ENCODE measurements around the gene PDCD1LG2. TPM values are rescaled to one million over a fixed set of nuclear protein-coding genes. Genes with fewer than 3 reads are reported as not detected.

PDCD1LG2 gene
- total RNA-seq, 5 donors from 2014 or later (not counting 1 experiment from before 2014, with no cell fraction given) = 0.14 to 0.76 (median 0.40) TPM

DNA sequence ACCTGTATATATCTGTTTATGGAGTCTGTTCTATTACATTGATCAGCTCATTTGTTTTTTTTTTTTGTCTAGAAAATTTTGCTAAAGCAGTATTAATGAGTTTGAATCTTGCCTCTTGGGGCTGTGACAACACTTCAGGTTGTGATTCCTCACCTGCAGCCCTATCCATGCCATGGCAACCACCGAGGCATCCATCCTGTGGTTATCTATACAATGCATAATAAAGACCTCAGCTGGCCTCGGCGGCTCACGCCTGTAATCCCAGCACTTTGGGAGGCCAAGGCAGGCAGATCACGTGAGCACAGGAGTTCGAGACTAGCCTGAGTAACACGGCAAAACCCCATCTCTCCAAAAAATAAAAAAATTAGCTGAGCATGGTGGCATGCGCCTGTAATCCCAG is 28.1 kb upstream of the PDCD1LG2 start:
- H3K36me3 ChIP-seq (ENCODE audit: control insufficient read depth in 2 of 2, extremely low read depth in 1 of 2, insufficient read depth in 1 of 2, low read length in 1 of 2) = no peaks in the 10 kb centered on the region
- DNase-seq (no peak), ATAC-seq (replicated peaks in 1 of 4) (no peak)
- H3K9me3 ChIP-seq = no peaks in the 10 kb centered on the region
- 80% methylated on average over 1 of the region's 8 CpGs for WGBS (ENCODE audit: insufficient coverage)
- ChIA-PET POLR2A (no interaction called here), CTCF (no interaction called here)
- Mint-ChIP-seq H3K27me3 (peaks cover 0 to 2% of the 10 kb centered on the region in 2 donors), H3K36me3 (no peaks in the 10 kb centered on the region), H3K4me3 (no peak overlapping the region), H3K9me3 (no peaks in the 10 kb centered on the region), H3K27ac (no peak overlapping the region), H3K4me1 (no peaks in the 10 kb centered on the region)
- H3K4me1 ChIP-seq (ENCODE audit: control insufficient read depth in 1 of 2, extremely low read depth in 1 of 2, insufficient read depth in 2 of 2, low read length in 2 of 2) = no peaks in the 10 kb centered on the region
- H3K27me3 ChIP-seq (replicated peaks in 1 of 2; ENCODE audit: control insufficient read depth in 2 of 2, extremely low read depth in 1 of 2, insufficient read depth in 2 of 2, low read length in 1 of 2) = no peaks in the 10 kb centered on the region
- H3K4me3 ChIP-seq (ENCODE audit: control insufficient read depth in 1 of 2, extremely low read depth in 1 of 2, low read length in 1 of 2) = no peak overlapping the region
- no peak overlapping the region for H3K27ac ChIP-seq (ENCODE audit: low read length)

DNA sequence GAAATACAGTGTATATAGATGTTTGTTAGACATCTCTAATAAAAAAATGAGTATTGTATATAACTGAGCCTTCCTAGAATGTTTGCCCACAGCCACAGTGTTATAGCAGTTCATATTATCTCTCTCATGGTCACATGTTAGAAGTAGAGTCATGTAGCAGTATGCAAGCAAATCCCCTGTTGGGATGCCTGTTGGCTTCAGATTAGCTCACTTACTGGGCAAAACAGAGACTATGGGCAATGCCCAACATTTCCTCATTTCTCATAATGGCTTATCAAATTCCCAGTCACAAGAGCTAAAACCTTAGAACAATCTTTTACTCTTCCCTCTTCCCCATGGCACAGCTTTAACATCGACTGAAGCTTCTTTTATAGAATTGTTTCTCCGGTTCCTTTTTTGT is 27.0 kb upstream of the PDCD1LG2 start:
- Histone ChIP-seq H3K4me3 (ENCODE audit: control insufficient read depth in 1 of 2, extremely low read depth in 1 of 2, low read length in 1 of 2) (no peak overlapping the region), H3K36me3 (ENCODE audit: control insufficient read depth in 2 of 2, extremely low read depth in 1 of 2, insufficient read depth in 1 of 2, low read length in 1 of 2) (no peaks in the 10 kb centered on the region), H3K27ac (ENCODE audit: low read length) (no peak overlapping the region), H3K27me3 (replicated peaks in 1 of 2; ENCODE audit: control insufficient read depth in 2 of 2, extremely low read depth in 1 of 2, insufficient read depth in 2 of 2, low read length in 1 of 2) (no peaks in the 10 kb centered on the region), H3K9me3 (no peaks in the 10 kb centered on the region), H3K4me1 (ENCODE audit: control insufficient read depth in 1 of 2, extremely low read depth in 1 of 2, insufficient read depth in 2 of 2, low read length in 2 of 2) (no peaks in the 10 kb centered on the region)
- H3K27ac Mint-ChIP-seq = no peak overlapping the region
- no peaks in the 10 kb centered on the region for H3K4me1 Mint-ChIP-seq
- no peaks in the 10 kb centered on the region for H3K36me3 Mint-ChIP-seq
- no CpG with 5 or more reads among the region's 2 CpGs for WGBS (ENCODE audit: insufficient coverage)
- POLR2A ChIA-PET = no interaction called here
- H3K27me3 Mint-ChIP-seq = peaks cover 0 to 2% of the 10 kb centered on the region in 2 donors
- DNase-seq (no peak), ATAC-seq (replicated peaks in 1 of 4) (no peak)
- H3K4me3 Mint-ChIP-seq = no peak overlapping the region
- CTCF ChIA-PET = no interaction called here
- H3K9me3 Mint-ChIP-seq = no peaks in the 10 kb centered on the region

DNA sequence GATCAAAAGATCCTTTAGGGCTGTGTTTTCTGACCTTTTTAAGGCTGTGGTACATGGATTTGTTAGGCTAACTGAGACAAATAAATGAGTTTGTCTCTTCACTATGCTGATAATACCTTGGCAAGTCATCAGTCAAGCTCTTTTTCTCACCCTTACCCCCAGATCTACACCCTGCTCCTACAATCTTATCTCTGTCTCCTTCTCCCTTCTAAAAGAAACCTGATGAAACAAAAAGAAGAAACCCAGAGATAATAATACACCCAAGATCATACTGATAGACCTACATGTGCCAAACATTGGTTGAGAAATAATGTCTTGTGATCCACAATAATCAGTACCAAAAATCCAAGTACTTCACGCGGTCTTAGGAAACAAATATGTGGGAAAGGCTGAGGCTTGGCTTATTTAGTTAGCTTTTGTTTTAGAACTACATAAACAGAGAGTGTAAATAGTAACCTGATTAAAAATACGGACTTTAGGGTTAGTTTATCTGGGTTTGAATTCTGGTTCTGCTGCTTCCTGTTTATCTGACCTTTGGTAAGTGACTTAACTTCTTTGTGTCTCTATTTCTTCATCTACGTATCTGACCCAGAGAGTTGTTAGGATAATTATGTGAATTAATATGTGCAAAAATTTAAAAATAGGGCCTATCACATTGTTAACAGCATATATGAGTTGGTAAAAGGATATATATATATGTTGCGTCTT is 24.8 kb upstream of the PDCD1LG2 start:
- no peaks in the 10 kb centered on the region for H3K36me3 Mint-ChIP-seq
- ChIA-PET POLR2A (no interaction called here), CTCF (no interaction called here)
- no peaks in the 10 kb centered on the region for H3K27me3 ChIP-seq (replicated peaks in 1 of 2; ENCODE audit: control insufficient read depth in 2 of 2, extremely low read depth in 1 of 2, insufficient read depth in 2 of 2, low read length in 1 of 2)
- H3K4me3 ChIP-seq (ENCODE audit: control insufficient read depth in 1 of 2, extremely low read depth in 1 of 2, low read length in 1 of 2) = no peak overlapping the region
- H3K27ac Mint-ChIP-seq = no peak overlapping the region
- no peak overlapping the region for H3K27ac ChIP-seq (ENCODE audit: low read length)
- H3K4me3 Mint-ChIP-seq = no peak overlapping the region
- peaks cover 0 to 2% of the 10 kb centered on the region in 2 donors for H3K27me3 Mint-ChIP-seq
- ATAC-seq (replicated peaks in 1 of 4) = no peak
- H3K36me3 ChIP-seq (ENCODE audit: control insufficient read depth in 2 of 2, extremely low read depth in 1 of 2, insufficient read depth in 1 of 2, low read length in 1 of 2) = no peaks in the 10 kb centered on the region
- no peaks in the 10 kb centered on the region for H3K9me3 Mint-ChIP-seq
- no peaks in the 10 kb centered on the region for H3K4me1 ChIP-seq (ENCODE audit: control insufficient read depth in 1 of 2, extremely low read depth in 1 of 2, insufficient read depth in 2 of 2, low read length in 2 of 2)
- DNase-seq = no peak
- WGBS (ENCODE audit: insufficient coverage) = 80% methylated on average over 1 of the region's 5 CpGs
- H3K4me1 Mint-ChIP-seq = no peaks in the 10 kb centered on the region
- no peaks in the 10 kb centered on the region for H3K9me3 ChIP-seq

DNA sequence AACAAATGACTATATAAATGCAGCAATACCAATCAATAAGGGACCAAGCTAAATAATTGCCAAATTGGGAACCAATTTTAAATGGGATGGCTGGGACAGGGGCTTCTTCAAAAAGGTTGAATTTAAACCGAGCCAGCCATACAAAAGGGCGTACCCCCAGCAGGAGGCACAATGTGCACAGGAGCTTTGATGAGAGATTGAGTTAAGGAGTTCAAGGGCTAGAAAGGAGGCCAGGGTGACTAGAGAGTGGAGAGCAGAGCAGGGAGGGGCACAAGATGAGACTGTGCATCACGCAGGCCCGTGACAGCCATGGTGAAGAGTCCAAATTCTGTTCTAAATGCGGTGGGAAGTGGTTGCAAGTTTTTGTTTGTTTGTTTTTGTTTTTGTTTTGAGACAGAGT is 23.3 kb upstream of the PDCD1LG2 start:
- H3K36me3 ChIP-seq (ENCODE audit: control insufficient read depth in 2 of 2, extremely low read depth in 1 of 2, insufficient read depth in 1 of 2, low read length in 1 of 2) = no peaks in the 10 kb centered on the region
- POLR2A ChIA-PET = interaction anchor here in 1 of 2 donors (0.6 kb wide), 1 partner anchor 1529 kb away, joined by 3 read pairs; no protein-coding TSS in a partner anchor
- no peak overlapping the region for H3K4me3 ChIP-seq (ENCODE audit: control insufficient read depth in 1 of 2, extremely low read depth in 1 of 2, low read length in 1 of 2)
- CTCF ChIA-PET = no interaction called here
- no peaks in the 10 kb centered on the region for H3K9me3 Mint-ChIP-seq
- H3K9me3 ChIP-seq = no peaks in the 10 kb centered on the region
- H3K36me3 Mint-ChIP-seq = no peaks in the 10 kb centered on the region
- peaks cover 0 to 1% of the 10 kb centered on the region in 2 donors for H3K27me3 Mint-ChIP-seq
- no peaks in the 10 kb centered on the region for H3K27me3 ChIP-seq (replicated peaks in 1 of 2; ENCODE audit: control insufficient read depth in 2 of 2, extremely low read depth in 1 of 2, insufficient read depth in 2 of 2, low read length in 1 of 2)
- H3K27ac Mint-ChIP-seq = no peak overlapping the region
- no peak for DNase-seq
- no peaks in the 10 kb centered on the region for H3K4me1 ChIP-seq (ENCODE audit: control insufficient read depth in 1 of 2, extremely low read depth in 1 of 2, insufficient read depth in 2 of 2, low read length in 2 of 2)
- no peak overlapping the region for H3K27ac ChIP-seq (ENCODE audit: low read length)
- ATAC-seq (replicated peaks in 1 of 4) = no peak
- no peak overlapping the region for H3K4me3 Mint-ChIP-seq
- WGBS (ENCODE audit: insufficient coverage) = 95% methylated on average over 4 of the region's 5 CpGs
- no peaks in the 10 kb centered on the region for H3K4me1 Mint-ChIP-seq

DNA sequence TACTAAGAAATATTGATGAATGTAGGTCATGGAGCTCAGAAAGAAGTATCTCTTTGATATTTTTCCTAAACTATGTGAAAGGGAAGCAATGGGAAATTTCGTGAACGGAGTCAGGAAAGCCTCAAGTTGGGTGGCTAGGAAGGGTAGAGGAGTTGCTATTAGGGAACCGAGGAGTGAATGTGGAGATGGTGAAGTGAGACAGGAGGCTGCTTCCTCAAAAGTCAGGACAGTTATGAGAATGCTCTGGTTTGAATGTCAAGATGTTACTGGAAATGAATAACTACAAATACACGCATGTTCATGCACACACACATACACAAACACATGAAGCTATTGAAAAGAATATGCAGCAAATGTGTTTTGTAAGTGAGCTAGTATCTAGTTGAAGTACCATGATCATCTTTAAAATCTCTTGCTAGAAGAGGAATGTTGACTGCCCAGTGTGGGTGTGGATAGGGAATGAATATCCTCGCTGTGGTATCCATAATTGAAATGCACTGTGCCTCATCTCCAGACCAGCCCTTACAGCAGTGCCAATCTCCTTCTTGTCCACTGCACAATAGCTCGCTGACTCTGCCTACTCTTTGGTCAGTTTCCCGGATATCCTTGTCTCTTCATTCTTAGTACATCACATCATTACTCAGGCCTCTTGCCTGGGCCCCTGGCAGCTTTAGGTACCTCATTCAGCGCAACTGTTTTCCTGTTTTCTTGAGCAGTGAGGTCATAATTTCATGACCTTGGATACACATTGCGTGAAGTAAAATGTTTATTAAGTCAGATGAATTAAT is 21.9 kb upstream of the PDCD1LG2 start:
- H3K27me3 Mint-ChIP-seq = no peaks in the 10 kb centered on the region
- no peak overlapping the region for H3K4me3 Mint-ChIP-seq
- ChIA-PET POLR2A (interaction anchor here in 1 of 2 donors (0.5 to 0.8 kb wide), 3 partner anchors 24 to 1143 kb away, joined by 3 to 4 read pairs (median 3); no protein-coding TSS in a partner anchor), CTCF (interaction anchor here in 1 of 2 donors (0.7 kb wide), 1 partner anchor 53 kb away, joined by 3 read pairs; no protein-coding TSS in a partner anchor)
- Histone ChIP-seq H3K27ac (ENCODE audit: low read length) (no peak overlapping the region), H3K36me3 (ENCODE audit: control insufficient read depth in 2 of 2, extremely low read depth in 1 of 2, insufficient read depth in 1 of 2, low read length in 1 of 2) (no peaks in the 10 kb centered on the region), H3K9me3 (no peaks in the 10 kb centered on the region), H3K4me3 (ENCODE audit: control insufficient read depth in 1 of 2, extremely low read depth in 1 of 2, low read length in 1 of 2) (no peak overlapping the region), H3K4me1 (ENCODE audit: control insufficient read depth in 1 of 2, extremely low read depth in 1 of 2, insufficient read depth in 2 of 2, low read length in 2 of 2) (no peaks in the 10 kb centered on the region), H3K27me3 (replicated peaks in 1 of 2; ENCODE audit: control insufficient read depth in 2 of 2, extremely low read depth in 1 of 2, insufficient read depth in 2 of 2, low read length in 1 of 2) (no peaks in the 10 kb centered on the region)
- no peaks in the 10 kb centered on the region for H3K9me3 Mint-ChIP-seq
- no peaks in the 10 kb centered on the region for H3K36me3 Mint-ChIP-seq
- ATAC-seq (replicated peaks in 1 of 4) (no peak), DNase-seq (no peak)
- WGBS (ENCODE audit: insufficient coverage) = 89% methylated on average over 4 of the region's 9 CpGs
- no peak overlapping the region for H3K27ac Mint-ChIP-seq
- H3K4me1 Mint-ChIP-seq = peaks cover 4 to 6% (median 5%) of the 10 kb centered on the region in 3 donors

DNA sequence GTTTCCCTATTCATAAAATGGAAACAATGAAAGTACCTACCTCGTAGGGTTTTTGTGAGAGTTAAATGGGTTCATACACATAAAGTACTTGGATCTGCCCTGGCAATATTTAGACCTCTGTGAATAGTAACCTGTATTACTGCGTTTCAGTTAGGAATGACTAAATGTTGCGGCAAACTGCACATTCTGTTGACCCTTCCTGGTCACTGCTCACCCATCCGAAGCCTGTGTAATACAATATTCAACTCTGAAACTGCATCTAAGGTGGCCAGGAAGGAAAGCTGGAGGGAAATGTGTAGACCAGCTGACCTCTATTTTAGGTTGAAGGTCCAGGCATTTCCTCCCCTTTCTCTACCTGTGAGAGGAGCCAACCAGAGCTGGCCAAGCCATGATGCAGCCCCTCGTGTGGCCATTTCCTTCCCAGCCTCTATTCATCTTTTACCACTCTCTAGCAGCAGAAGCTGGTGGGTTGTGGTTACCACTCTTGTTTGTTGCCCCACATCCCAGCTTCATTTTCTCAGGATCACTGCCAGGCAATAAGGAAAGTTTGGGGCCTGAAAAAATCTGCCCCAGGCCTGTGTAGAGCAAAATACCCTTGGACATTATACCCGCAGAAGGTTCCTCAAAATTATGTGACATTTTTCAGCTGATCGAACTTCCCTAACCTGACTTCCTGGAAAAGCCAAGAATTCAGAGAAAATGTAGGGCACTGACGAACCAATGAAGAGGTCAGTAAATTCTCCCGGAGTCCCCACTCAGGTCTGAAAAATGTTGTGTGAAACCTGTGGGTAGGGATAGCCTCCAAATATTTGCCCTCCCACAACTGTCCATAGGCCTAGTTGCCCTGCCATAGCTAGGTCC is 20.5 kb upstream of the PDCD1LG2 start:
- Mint-ChIP-seq H3K36me3 (no peaks in the 10 kb centered on the region), H3K4me1 (peaks cover 11 to 15% (median 12%) of the 10 kb centered on the region in 3 donors), H3K27me3 (no peaks in the 10 kb centered on the region), H3K27ac (no peak overlapping the region), H3K4me3 (no peak overlapping the region), H3K9me3 (no peaks in the 10 kb centered on the region)
- WGBS (ENCODE audit: insufficient coverage) = 85% methylated on average over 5 of the region's 9 CpGs
- no peaks in the 10 kb centered on the region for H3K9me3 ChIP-seq
- CTCF ChIA-PET = no interaction called here
- peaks cover 0 to 5% of the 10 kb centered on the region in 2 experiments for H3K4me1 ChIP-seq (ENCODE audit: control insufficient read depth in 1 of 2, extremely low read depth in 1 of 2, insufficient read depth in 2 of 2, low read length in 2 of 2)
- H3K36me3 ChIP-seq (ENCODE audit: control insufficient read depth in 2 of 2, extremely low read depth in 1 of 2, insufficient read depth in 1 of 2, low read length in 1 of 2) = no peaks in the 10 kb centered on the region
- no peak for DNase-seq
- POLR2A ChIA-PET = no interaction called here
- H3K27ac ChIP-seq (ENCODE audit: low read length) = no peak overlapping the region
- ATAC-seq (replicated peaks in 1 of 4) = no peak
- no peaks in the 10 kb centered on the region for H3K27me3 ChIP-seq (replicated peaks in 1 of 2; ENCODE audit: control insufficient read depth in 2 of 2, extremely low read depth in 1 of 2, insufficient read depth in 2 of 2, low read length in 1 of 2)
- no peak overlapping the region for H3K4me3 ChIP-seq (ENCODE audit: control insufficient read depth in 1 of 2, extremely low read depth in 1 of 2, low read length in 1 of 2)
